ENCODE data around the gene C2orf78.

Gene C2orf78

DNA sequence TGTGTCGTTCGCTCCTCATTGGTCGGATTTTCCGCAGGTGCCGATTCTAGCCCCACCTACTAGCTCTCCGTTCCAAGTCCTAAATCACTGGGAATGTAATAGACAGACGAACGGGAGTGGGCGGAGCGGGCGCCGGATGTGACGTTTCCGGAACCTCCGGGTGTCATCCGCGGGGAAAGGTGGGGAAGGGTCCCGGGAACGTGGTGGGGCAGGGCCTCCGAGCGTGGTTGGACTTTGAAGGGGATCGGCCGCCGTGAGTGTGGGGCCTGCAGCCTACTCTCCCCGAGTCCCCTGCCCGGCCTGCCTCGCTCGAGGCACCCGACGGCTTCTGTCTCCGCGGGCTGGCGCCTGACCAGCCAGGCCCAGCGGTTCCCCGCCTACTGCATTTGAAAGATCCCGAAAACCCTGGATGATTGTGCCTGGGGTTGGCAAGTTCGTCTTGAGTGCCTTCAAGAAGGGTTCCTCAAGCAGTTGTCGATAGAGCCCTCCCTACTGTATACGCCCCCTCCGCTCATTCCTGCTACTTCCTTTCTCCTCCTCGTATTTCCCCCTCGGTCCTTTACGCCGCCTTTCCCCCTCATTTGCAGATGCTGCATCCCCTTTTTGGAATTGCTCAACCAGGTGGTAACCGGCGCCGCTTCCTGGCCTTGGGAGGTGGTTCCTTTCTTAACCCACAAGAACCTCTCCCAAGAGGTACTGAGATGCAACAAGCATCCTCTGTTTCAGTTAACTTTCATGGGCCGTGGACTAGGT, 45.0 kb downstream of the C2orf78 start, which contains the start of gene STAMBP:
STAMBP (plus strand) TSS at position 144 of the 753 bp plus-strand sequence. CDS start 1,896 bp downstream, outside the sequence.
- H2BK120ac ChIP-seq (ENCODE audit: insufficient read depth, low read length, poor library complexity): peak within 1 kb of the TSS; percentile 99
- peak within 1 kb of the TSS; percentile 100 for H2AFZ ChIP-seq (ENCODE audit: insufficient read depth, low read length, poor library complexity)
- H2AK5ac ChIP-seq (ENCODE audit: low read length): peak within 1 kb of the TSS; percentile 96
- peak within 1 kb of the TSS; percentile 100 for H4K12ac ChIP-seq (ENCODE audit: low read depth, low read length)
- no peaks in the 10 kb centered on the region for H3K9me3 ChIP-seq (ENCODE audit: insufficient read depth, low read depth, low read length)
- no CpG with 5 or more reads among the region's 48 CpGs for WGBS (ENCODE audit: extremely low coverage, insufficient coverage, insufficient read length)
- H3K4me3 ChIP-seq (ENCODE audit: low read depth, low read length): peak within 1 kb of the TSS; percentile 97
- peak within 1 kb of the TSS; percentile 94 for H3K9ac ChIP-seq (ENCODE audit: low read length)
- peak within 1 kb of the TSS; percentile 62 for H3K27ac ChIP-seq (ENCODE audit: low read depth, low read length)
- peak within 1 kb of the TSS; percentile 100 for H3K18ac ChIP-seq (ENCODE audit: low read length)
- peak within 1 kb of the TSS; percentile 100 for H4K8ac ChIP-seq (ENCODE audit: low read depth, low read length)
- H3K4me1 ChIP-seq (ENCODE audit: control insufficient read depth in 1 of 2, insufficient read depth in 2 of 2, low read length in 2 of 2): peaks cover 3 to 4% of the 10 kb centered on the region in 2 experiments
- H3K4me2 ChIP-seq (ENCODE audit: low read length): peak within 1 kb of the TSS; percentile 99
- peak within 1 kb of the TSS; percentile 100 for H3K14ac ChIP-seq (ENCODE audit: low read length)
- H3K79me2 ChIP-seq (ENCODE audit: control insufficient read depth, insufficient read depth, low read length, poor library complexity): peaks cover 5% of the 10 kb centered on the region
- no peaks in the 10 kb centered on the region for H3K27me3 ChIP-seq (ENCODE audit: insufficient read depth, low read length)
- H3K79me1 ChIP-seq (ENCODE audit: low read length): peaks cover 6% of the 10 kb centered on the region
- peak within 1 kb of the TSS; percentile 100 for H3K4ac ChIP-seq (ENCODE audit: low read depth, low read length)
- peak within 1 kb of the TSS; percentile 100 for H4K91ac ChIP-seq (ENCODE audit: low read depth, low read length)
- no peak within 1 kb of the TSS for H2BK12ac ChIP-seq (ENCODE audit: low read length)
- peak within 1 kb of the TSS; percentile 97 for H2BK5ac ChIP-seq (ENCODE audit: low read depth, low read length, poor library complexity)
- DNase-seq: peak; percentile 96 to 98
- no peak within 1 kb of the TSS for H3K23ac ChIP-seq (ENCODE audit: low read length)
- H3K36me3 ChIP-seq (ENCODE audit: control insufficient read depth in 1 of 2, insufficient read depth in 2 of 2, low read length in 2 of 2): peaks cover 2 to 9% of the 10 kb centered on the region in 2 experiments

- H3K27ac ChIP-seq (ENCODE audit: low read depth, low read length): no peak overlapping the region
- H3K14ac ChIP-seq (ENCODE audit: low read length): no peak overlapping the region
- peaks cover 5% of the 10 kb centered on the region for H3K79me2 ChIP-seq (ENCODE audit: control insufficient read depth, insufficient read depth, low read length, poor library complexity)
- peak in 1 of 2 donors; percentile 35 for DNase-seq
- no peak overlapping the region for H3K23ac ChIP-seq (ENCODE audit: low read length)
- no peak overlapping the region for H4K12ac ChIP-seq (ENCODE audit: low read depth, low read length)
- no peaks in the 10 kb centered on the region for H3K9me3 ChIP-seq (ENCODE audit: insufficient read depth, low read depth, low read length)
- peaks cover 6 to 9% of the 10 kb centered on the region in 2 experiments for H3K36me3 ChIP-seq (ENCODE audit: control insufficient read depth in 1 of 2, insufficient read depth in 2 of 2, low read length in 2 of 2)
- H3K18ac ChIP-seq (ENCODE audit: low read length): no peak overlapping the region
- no peak overlapping the region for H3K9ac ChIP-seq (ENCODE audit: low read length)
- H3K27me3 ChIP-seq (ENCODE audit: insufficient read depth, low read length): no peaks in the 10 kb centered on the region
- H4K8ac ChIP-seq (ENCODE audit: low read depth, low read length): no peak overlapping the region
- H2BK120ac ChIP-seq (ENCODE audit: insufficient read depth, low read length, poor library complexity): no peak overlapping the region
- no peak overlapping the region for H4K91ac ChIP-seq (ENCODE audit: low read depth, low read length)
- H2AK5ac ChIP-seq (ENCODE audit: low read length): no peak overlapping the region
- no peak overlapping the region for H2BK5ac ChIP-seq (ENCODE audit: low read depth, low read length, poor library complexity)
- no peak overlapping the region for H3K4ac ChIP-seq (ENCODE audit: low read depth, low read length)
- no peak overlapping the region for H3K4me2 ChIP-seq (ENCODE audit: low read length)
- H3K79me1 ChIP-seq (ENCODE audit: low read length): peaks cover 6% of the 10 kb centered on the region
- WGBS (ENCODE audit: extremely low coverage, insufficient coverage, insufficient read length): no CpG with 5 or more reads among the region's 11 CpGs
- no peak overlapping the region for H2BK12ac ChIP-seq (ENCODE audit: low read length)
- H3K4me1 ChIP-seq (ENCODE audit: control insufficient read depth in 1 of 2, insufficient read depth in 2 of 2, low read length in 2 of 2): peaks cover 3 to 4% of the 10 kb centered on the region in 2 experiments
- no peak overlapping the region for H3K4me3 ChIP-seq (ENCODE audit: low read depth, low read length)
- H2AFZ ChIP-seq (ENCODE audit: insufficient read depth, low read length, poor library complexity): no peak overlapping the region
Measured at GRCh38 chr2:73830871-73831401, 47.0 kb downstream of the C2orf78 start.

DNA sequence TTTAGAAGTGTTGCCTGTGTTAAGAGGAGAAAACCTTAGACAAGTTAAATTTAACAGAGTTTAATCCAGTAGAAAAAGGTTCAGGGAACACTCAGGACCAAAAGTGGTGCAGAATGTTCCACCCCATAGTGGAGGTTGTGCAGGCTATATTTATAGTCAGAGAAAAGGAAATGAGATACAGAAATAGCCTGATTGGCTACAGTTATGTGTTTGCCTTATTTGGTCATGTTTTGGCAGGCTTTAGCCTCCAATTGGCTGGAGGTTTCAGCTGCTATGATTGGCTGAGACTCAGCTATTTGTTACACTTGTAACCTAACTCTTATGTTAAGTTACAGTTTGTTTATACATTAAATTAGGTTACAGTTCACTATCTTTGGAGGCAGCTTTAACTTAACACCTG, 48.9 kb downstream of the C2orf78 start:
- no peak overlapping the region for H3K27ac ChIP-seq (ENCODE audit: low read depth, low read length)
- no peak for DNase-seq
- no peak overlapping the region for H3K4ac ChIP-seq (ENCODE audit: low read depth, low read length)
- no peaks in the 10 kb centered on the region for H3K9me3 ChIP-seq (ENCODE audit: insufficient read depth, low read depth, low read length)
- no peak overlapping the region for H4K8ac ChIP-seq (ENCODE audit: low read depth, low read length)
- H3K9ac ChIP-seq (ENCODE audit: low read length): no peak overlapping the region
- H3K14ac ChIP-seq (ENCODE audit: low read length): no peak overlapping the region
- H4K91ac ChIP-seq (ENCODE audit: low read depth, low read length): no peak overlapping the region
- H2BK5ac ChIP-seq (ENCODE audit: low read depth, low read length, poor library complexity): no peak overlapping the region
- no peak overlapping the region for H2AK5ac ChIP-seq (ENCODE audit: low read length)
- H3K36me3 ChIP-seq (ENCODE audit: control insufficient read depth in 1 of 2, insufficient read depth in 2 of 2, low read length in 2 of 2): peaks cover 13 to 17% of the 10 kb centered on the region in 2 experiments
- H3K23ac ChIP-seq (ENCODE audit: low read length): no peak overlapping the region
- no peak overlapping the region for H3K4me2 ChIP-seq (ENCODE audit: low read length)
- H2BK12ac ChIP-seq (ENCODE audit: low read length): no peak overlapping the region
- H3K79me2 ChIP-seq (ENCODE audit: control insufficient read depth, insufficient read depth, low read length, poor library complexity): peaks cover 5% of the 10 kb centered on the region
- no peak overlapping the region for H2BK120ac ChIP-seq (ENCODE audit: insufficient read depth, low read length, poor library complexity)
- no peak overlapping the region for H4K12ac ChIP-seq (ENCODE audit: low read depth, low read length)
- H3K79me1 ChIP-seq (ENCODE audit: low read length): peaks cover 6% of the 10 kb centered on the region
- peaks cover 3 to 4% of the 10 kb centered on the region in 2 experiments for H3K4me1 ChIP-seq (ENCODE audit: control insufficient read depth in 1 of 2, insufficient read depth in 2 of 2, low read length in 2 of 2)
- no peak overlapping the region for H3K18ac ChIP-seq (ENCODE audit: low read length)
- no peak overlapping the region for H3K4me3 ChIP-seq (ENCODE audit: low read depth, low read length)
- no peaks in the 10 kb centered on the region for H3K27me3 ChIP-seq (ENCODE audit: insufficient read depth, low read length)
- H2AFZ ChIP-seq (ENCODE audit: insufficient read depth, low read length, poor library complexity): no peak overlapping the region

GRCh38 chr2:73836141-73836943, 52.4 kb downstream of the C2orf78 start:
- WGBS (ENCODE audit: extremely low coverage, insufficient coverage, insufficient read length): no CpG with 5 or more reads among the region's 17 CpGs
- H4K91ac ChIP-seq (ENCODE audit: low read depth, low read length): no peak overlapping the region
- H3K4ac ChIP-seq (ENCODE audit: low read depth, low read length): no peak overlapping the region
- no peak overlapping the region for H2AK5ac ChIP-seq (ENCODE audit: low read length)
- H3K23ac ChIP-seq (ENCODE audit: low read length): no peak overlapping the region
- no peak overlapping the region for H3K14ac ChIP-seq (ENCODE audit: low read length)
- no peak overlapping the region for H2AFZ ChIP-seq (ENCODE audit: insufficient read depth, low read length, poor library complexity)
- no peaks in the 10 kb centered on the region for H3K27me3 ChIP-seq (ENCODE audit: insufficient read depth, low read length)
- H2BK120ac ChIP-seq (ENCODE audit: insufficient read depth, low read length, poor library complexity): no peak overlapping the region
- H2BK5ac ChIP-seq (ENCODE audit: low read depth, low read length, poor library complexity): no peak overlapping the region
- no peak overlapping the region for H2BK12ac ChIP-seq (ENCODE audit: low read length)
- H3K9ac ChIP-seq (ENCODE audit: low read length): no peak overlapping the region
- DNase-seq: no peak
- H3K79me2 ChIP-seq (ENCODE audit: control insufficient read depth, insufficient read depth, low read length, poor library complexity): no peaks in the 10 kb centered on the region
- H3K27ac ChIP-seq (ENCODE audit: low read depth, low read length): no peak overlapping the region
- peak overlapping the region; percentile 38 for H4K12ac ChIP-seq (ENCODE audit: low read depth, low read length)
- no peak overlapping the region for H3K18ac ChIP-seq (ENCODE audit: low read length)
- H3K4me1 ChIP-seq (ENCODE audit: control insufficient read depth in 1 of 2, insufficient read depth in 2 of 2, low read length in 2 of 2): no peaks in the 10 kb centered on the region
- H3K79me1 ChIP-seq (ENCODE audit: low read length): no peaks in the 10 kb centered on the region
- no peak overlapping the region for H4K8ac ChIP-seq (ENCODE audit: low read depth, low read length)
- H3K9me3 ChIP-seq (ENCODE audit: insufficient read depth, low read depth, low read length): no peaks in the 10 kb centered on the region
- H3K36me3 ChIP-seq (ENCODE audit: control insufficient read depth in 1 of 2, insufficient read depth in 2 of 2, low read length in 2 of 2): peaks cover 13 to 14% of the 10 kb centered on the region in 2 experiments
- H3K4me2 ChIP-seq (ENCODE audit: low read length): no peak overlapping the region
- H3K4me3 ChIP-seq (ENCODE audit: low read depth, low read length): no peak overlapping the region

All from trophoblast cell (in vitro differentiated cells and primary cell).